GM18868 (cell line): Measurements from ENCODE around the gene PEAK1.

Experiments used
- ATAC-seq: cut with Tn5 transposase; IDR thresholded peaks from one replicate; pipeline ENCODE4 v1.9.1; 2021; ENCODE audit warnings: mild to moderate bottlenecking, moderate library complexity; ENCODE audit not compliant: unreplicated experiment

The PEAK1 gene

GRCh38 chr15:77369168-77369567, 50.7 kb downstream of the PEAK1 start:
- no peak for ATAC-seq

GRCh38 chr15:77367631-77368030, 52.3 kb downstream of the PEAK1 start:
- no peak for ATAC-seq

- ATAC-seq, result no peak
Measured at GRCh38 chr15:77361456-77361855, 58.4 kb downstream of the PEAK1 start.

GRCh38 chr15:77358545-77359240, 61.2 kb downstream of the PEAK1 start:
- ATAC-seq, result no peak

- ATAC-seq, result no peak
Measured at GRCh38 chr15:77356305-77356704, 63.6 kb downstream of the PEAK1 start.

- no peak for ATAC-seq
Measured at GRCh38 chr15:77355321-77355720, 64.6 kb downstream of the PEAK1 start.

GRCh38 chr15:77354063-77354462, 65.8 kb downstream of the PEAK1 start:
- no peak for ATAC-seq

- no peak for ATAC-seq
Measured at GRCh38 chr15:77352887-77353286, 67.0 kb downstream of the PEAK1 start.

GRCh38 chr15:77350792-77351191, 69.1 kb downstream of the PEAK1 start:
- ATAC-seq, result no peak

GRCh38 chr15:77349666-77350065, 70.2 kb downstream of the PEAK1 start:
- no peak for ATAC-seq

GRCh38 chr15:77348511-77348910, 71.4 kb downstream of the PEAK1 start:
- ATAC-seq, result no peak

- ATAC-seq, result no peak
Measured at GRCh38 chr15:77347197-77347596, 72.7 kb downstream of the PEAK1 start.

GRCh38 chr15:77346245-77347036, 73.5 kb downstream of the PEAK1 start:
- ATAC-seq, result no peak

GRCh38 chr15:77342807-77343206, 77.1 kb downstream of the PEAK1 start:
- ATAC-seq, result no peak

- ATAC-seq, result no peak
Measured at GRCh38 chr15:77340245-77340644, 79.7 kb downstream of the PEAK1 start.

GRCh38 chr15:77336006-77336405, 83.9 kb downstream of the PEAK1 start:
- ATAC-seq, result no peak

- ATAC-seq, result no peak
Measured at GRCh38 chr15:77335298-77335697, 84.6 kb downstream of the PEAK1 start.

- no peak for ATAC-seq
Measured at GRCh38 chr15:77333166-77333565, 86.7 kb downstream of the PEAK1 start.

GRCh38 chr15:77329202-77329601, 90.7 kb downstream of the PEAK1 start:
- ATAC-seq, result no peak

- ATAC-seq, result no peak
Measured at GRCh38 chr15:77327844-77328529, 91.9 kb downstream of the PEAK1 start.

GRCh38 chr15:77327168-77327567, 92.7 kb downstream of the PEAK1 start:
- ATAC-seq, result no peak

GRCh38 chr15:77326366-77326765, 93.5 kb downstream of the PEAK1 start:
- no peak for ATAC-seq
